ENCODE results near the gene ABCC6.
"Not testable (repeated sequence)": the region's sequence is repeated elsewhere in the genome, so short reads cannot be mapped to it uniquely, and the experiment has no call there.

Gene ABCC6

DNA sequence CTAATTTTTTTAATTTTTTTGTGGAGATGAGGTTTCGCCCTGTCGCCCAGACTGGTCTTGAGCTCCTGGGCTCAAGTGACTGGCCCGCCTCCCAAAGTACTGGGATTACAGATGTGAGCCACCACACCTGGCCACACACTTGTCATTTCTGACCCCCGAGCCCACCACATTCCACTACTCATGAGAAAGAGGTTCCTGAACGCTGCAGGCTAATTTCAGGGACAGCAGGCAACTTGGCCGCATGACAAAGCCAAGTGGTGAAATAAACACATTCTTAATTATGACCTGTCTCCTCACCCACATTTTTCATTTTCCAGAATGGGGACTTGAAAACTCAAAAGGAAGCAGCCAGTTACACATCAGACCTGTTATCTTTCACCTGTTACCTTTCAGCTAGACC is 114.5 kb downstream of the ABCC6 start:
- DNase-seq, result no peak

DNA sequence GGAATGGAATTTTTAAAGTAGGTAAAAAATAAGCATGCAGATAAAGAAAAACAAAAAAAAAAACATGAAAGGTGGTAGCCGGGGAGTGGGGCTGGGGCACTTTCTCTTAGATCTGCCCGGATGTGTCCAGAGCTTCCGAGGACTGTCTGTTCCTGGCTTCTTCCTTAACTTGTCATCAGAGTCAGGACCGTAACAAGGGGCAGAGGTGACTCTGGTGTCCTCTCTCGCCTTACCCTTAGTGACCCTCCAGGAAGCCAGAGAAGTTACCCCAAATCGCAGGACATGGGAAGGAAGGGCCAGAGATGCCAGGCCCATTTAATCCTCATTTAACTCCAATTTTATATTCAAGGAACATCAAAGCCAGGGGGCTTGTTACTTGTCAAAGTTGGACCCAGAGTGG is 115.5 kb downstream of the ABCC6 start:
- no peak for DNase-seq

DNA sequence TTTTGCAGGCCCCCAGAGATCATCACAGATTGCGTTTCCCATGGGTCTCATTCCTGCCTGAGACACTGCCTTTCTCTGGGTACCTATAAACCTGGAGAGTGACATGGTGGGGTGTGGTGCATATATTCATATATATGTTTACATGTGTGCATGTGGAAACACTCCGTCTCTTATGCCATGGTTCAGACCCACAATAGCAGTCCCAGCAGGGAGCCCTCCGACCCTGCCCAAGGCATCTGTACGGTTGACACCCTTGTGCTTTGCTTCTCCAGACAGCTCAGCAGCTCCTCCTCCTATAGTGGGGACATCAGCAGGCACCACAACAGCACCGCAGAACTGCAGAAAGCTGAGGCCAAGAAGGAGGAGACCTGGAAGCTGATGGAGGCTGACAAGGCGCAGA is 116.8 kb downstream of the ABCC6 start:
- no peak for DNase-seq

DNA sequence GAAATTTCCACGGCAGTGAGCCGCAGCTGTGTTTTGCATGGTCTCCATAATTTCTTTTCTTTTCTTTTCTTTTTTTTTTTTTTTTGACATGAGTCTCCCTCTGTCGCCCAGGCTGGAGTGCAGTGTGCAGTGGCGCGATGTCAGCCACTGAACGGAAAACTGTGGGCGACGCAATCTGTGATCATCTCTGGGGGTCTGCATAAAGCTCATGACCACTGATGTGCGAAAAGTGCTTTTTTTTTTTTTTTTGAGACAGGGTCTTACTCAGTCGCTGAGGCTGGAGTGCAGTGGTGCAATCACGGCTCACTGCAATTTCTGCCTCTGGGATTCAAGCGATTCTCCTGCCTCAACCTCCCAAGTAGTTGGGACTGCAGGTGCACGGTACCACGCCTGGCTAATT is 117.6 kb downstream of the ABCC6 start:
- no peak for DNase-seq

DNA sequence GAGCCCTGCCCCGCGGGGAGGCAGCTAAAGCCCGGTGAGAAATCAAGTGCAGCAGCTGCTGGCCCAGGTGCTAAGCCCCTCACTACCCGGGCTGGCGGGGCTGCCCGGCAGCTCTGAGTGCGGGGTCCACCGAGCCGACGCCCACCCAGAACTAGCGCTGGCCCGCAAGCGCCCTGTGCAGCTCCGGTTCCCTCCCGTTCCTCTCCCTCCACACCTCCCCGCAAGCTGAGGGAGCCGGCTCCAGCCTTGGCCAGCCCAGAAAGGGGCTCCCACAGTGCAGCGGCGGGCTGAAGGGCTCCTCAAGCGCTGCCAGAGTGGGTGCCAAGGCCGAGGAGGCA is 118.5 kb downstream of the ABCC6 start:
- not testable (repeated sequence) for DNase-seq

DNA sequence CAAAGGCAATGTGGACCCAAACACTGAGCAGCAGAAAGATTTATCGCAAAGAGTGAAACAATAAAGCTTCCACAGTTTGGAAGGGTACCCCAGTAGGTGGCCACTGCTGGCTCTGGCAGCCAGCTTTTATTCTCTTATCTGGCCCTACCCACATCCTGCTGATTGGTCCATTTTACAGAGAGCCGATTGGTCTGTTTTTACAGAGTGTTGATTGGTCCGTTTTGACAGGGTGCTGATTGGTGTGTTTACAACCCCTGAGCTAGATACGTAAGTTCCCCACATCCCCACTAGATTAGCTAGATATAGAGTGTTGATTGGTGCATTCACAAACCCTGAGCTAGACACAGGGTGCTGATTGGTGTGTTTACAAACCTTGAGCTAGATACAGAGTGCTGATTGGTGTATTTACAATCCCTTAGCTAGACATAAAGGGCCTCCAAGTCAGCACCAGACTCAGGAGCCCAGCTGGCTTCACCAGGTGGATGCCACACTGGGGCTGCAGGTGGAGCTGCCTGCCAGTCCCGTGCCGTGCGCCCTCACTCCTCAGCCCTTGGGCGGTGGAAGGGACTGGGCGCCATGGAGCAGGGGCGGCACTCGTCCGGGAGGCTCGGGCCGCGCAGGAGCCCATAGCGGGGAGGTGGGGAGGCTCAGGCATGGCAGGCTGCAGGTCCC is 119.0 kb downstream of the ABCC6 start:
- not testable (repeated sequence) for DNase-seq

DNA sequence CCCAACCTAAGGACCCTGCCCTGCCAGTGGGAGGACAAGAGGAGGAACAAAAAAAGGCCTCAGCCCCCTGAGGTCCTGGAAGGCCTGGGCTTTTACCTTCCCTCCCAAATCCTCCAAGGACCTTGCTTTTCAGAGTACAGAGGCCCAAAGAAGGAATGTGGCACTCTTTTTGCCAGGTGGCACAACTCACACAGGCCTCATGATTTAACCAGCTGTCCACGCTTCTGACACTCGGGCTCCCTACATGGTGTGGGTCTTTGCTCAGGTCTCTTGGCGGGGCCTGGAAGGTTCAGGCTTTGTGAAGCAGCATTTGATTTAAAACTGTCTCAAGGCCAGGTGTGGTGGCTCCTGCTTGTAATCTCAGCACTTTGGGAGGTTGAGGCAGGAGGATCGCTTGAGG is 120.6 kb downstream of the ABCC6 start:
- DNase-seq, result no peak

DNA sequence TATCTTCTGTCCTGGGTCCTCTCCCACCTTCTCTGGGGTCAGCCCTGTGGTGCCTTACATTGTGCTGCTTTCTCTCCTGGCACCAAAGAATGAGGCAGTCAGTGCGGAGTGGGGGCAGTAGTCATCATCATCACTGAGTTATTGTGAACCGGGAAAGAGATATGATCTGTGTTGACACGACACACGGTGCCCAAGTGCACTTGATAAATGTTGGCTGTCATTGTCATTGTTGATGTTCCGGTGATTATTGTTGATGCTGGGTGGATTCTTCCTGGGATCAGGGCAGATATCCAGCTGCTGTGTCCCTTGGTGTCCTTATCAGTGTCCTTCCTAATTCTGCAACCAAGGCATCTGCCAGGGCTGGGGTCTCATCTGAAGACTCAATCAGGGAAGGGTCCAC is 121.7 kb downstream of the ABCC6 start:
- no peak for DNase-seq

DNA sequence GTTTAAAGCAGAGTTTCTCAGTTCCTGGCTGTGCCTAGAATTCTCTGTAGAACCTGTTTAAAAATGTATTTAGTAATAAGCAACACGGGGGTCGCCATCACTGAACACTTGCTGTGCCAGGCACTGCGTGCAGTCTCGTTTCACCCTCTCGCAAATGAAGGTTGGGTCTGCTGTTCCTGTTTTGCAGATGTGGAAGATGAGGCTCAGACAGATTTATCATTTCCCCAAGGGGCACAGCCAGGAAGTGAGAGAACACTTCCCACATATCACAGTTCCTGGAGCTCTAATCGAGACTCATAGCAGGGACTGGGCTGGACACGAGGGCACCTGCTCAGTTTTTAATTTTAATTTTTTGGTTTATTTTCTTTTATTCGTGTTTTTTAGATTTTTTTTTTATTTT is 122.7 kb downstream of the ABCC6 start:
- DNase-seq, result no peak

DNA sequence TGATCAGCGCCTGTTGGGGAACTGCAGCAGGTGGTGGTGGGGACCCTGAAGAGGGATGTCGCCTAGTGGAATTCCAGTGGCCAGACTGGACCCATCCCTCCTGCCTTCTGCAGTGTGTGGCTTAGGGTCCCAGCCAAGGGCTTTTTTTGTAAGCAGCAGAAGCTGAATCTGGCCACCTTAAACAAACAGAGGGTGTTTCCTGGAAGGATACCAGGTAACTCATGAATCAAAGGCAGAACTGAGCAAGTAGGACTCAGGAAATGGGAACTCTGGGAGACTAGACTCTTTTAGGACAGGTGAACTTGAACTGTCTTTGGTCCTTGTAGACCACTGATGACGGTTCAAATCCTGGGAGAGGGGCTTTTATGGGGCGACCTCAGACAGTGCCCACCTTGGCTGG is 124.0 kb downstream of the ABCC6 start:
- no peak for DNase-seq

Data from NCI-H526 treated with DMSO at 0.1 percent for 48 hours (cell line).